Embryonic facial prominence (tissue), 1 donor: ENCODE data around the gene BTF3.
A peak's percentile ranks its signal among the peaks of the same experiment; 100 is the strongest.
"Not testable (repeated sequence)": the region's sequence is repeated elsewhere in the genome, so short reads cannot be mapped to it uniquely, and the experiment has no call there.

ENCODE experiments used
- DNase-seq: peaks from one replicate; pipeline ENCODE4 v3.0.0-alpha.2; 2016; ENCODE audit errors: extremely low spot score

The BTF3 gene

DNA sequence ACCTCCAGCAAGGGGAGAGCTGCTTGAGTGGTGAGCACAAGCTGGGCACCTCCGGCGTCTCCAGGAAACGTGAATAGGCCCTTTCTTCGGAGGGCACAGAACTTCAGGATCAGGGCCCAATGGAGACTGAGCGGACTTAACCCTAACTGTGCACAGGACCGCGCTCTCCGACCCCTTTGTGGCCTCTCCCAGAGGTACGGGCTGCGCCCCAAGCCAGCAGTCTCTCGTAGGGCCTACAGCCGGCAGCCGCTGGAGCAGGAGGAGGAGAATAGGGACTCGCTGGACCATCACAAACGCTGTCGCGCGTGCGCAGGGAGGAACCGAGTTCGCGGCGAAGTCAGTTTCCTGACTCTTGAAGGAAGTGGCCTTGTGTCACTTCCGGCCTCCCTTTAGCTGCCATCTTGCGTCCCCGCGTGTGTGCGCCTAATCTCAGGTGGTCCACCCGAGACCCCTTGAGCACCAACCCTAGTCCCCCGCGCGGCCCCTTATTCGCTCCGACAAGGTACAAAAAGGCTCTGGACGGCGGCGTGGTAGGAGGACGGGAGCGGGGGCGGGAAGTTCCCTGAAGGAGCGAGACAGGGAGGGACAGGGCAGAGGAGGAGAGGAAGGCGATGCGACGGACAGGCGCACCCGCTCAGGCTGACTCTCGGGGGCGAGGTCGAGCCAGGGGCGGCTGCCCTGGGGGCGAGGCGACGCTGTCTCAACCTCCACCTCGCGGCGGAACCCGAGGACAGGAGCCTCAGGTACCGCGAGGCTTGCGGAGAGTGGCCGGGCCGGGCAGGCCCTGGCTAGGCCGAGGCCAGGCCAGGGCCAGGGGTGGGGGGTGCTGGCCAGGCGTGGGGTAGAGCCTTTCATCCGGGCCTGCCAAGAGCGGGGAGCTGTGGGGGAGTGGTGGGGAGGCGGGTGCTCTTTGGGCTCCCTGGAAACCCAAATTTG is at the start of gene BTF3:
BTF3 (plus strand) TSS at position 386 of the 936 bp plus-strand sequence; CDS start at position 612, 226 bp downstream.
- peak; percentile 96 for DNase-seq

GRCh38 chr5:73448463-73449136 is 49.6 kb upstream of the BTF3 start, which contains the start of gene FOXD1:
Gene FOXD1, minus strand, starts transcription at chr5:73448777. Its CDS starts 415 bp downstream, at chr5:73448362.
- no peak for DNase-seq

- DNase-seq, result no peak
These were observed 48.1 kb upstream of the BTF3 start for GRCh38 chr5:73450137-73450536.

DNA sequence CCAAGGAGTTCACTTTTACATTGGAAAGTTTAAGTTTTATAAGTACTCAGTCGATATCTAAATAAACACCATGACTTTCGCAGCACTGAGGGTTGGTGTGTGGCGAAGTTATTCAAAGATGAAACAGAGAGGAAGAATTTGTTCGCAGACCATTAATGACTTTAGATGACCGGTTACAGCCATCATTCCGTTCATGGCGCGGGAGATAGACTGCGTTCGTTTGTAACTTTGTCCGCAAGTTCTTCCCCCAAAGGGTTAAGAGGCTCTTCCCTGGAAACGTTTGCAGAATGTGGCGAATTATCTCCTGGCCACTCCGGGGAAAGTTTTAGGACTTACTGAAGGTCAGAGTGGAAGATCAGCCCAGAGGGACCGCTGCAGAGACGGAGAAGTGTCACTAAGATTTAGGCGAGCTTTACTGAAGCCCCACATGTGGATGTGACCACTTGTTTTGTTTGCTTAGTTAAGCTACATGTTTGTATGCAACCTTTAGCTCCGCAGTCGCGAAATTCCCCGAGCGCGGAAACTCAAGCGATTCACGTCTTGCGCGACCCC is 47.5 kb upstream of the BTF3 start:
- no peak for DNase-seq

GRCh38 chr5:73451224-73452130 is 46.8 kb upstream of the BTF3 start:
- no peak for DNase-seq

- DNase-seq, result no peak
These were observed 46.0 kb upstream of the BTF3 start for GRCh38 chr5:73452215-73452614.

GRCh38 chr5:73454379-73455036 is 43.7 kb upstream of the BTF3 start:
- no peak for DNase-seq

DNA sequence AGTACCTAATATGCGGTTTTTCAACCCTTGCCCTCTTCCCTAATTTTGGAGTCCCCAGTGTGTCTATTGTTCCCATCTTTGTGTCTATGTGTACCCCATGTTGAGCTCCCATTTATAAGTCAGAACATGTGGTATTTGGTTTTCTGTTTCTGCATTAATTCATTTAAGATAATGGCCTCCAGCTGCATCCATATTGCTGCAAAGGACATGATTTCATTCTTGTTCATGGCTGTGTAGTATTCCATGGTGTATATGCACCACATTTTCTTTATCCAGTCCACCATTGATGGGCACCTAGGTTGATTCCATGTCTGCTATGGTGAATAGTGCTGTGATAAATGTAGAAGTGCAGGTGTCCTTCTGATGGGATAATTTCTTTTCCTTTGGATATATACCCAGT is 41.8 kb upstream of the BTF3 start:
- not testable (repeated sequence) for DNase-seq

GRCh38 chr5:73459366-73459765 is 38.9 kb upstream of the BTF3 start:
- DNase-seq, result no peak

GRCh38 chr5:73460133-73460532 is 38.1 kb upstream of the BTF3 start:
- DNase-seq, result no peak

- DNase-seq, result no peak
These were observed 34.1 kb upstream of the BTF3 start for GRCh38 chr5:73464016-73464745.

DNA sequence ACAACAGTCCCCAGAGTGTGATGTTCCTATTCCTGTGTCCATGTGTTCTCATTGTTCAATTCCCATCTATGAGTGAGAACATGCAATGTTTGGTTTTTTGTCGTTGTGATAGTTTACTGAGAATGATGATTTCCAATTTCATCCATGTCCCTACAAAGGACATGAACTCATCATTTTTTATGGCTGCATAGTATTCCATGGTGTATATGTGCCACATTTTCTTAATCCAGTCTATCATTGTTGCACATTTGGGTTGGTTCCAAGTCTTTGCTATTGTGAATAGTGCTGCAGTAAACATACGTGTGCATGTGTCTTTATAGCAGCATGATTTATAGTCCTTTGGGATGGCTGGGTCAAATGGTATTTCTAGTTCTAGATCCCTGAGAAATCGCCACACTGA is 29.6 kb upstream of the BTF3 start:
- not testable (repeated sequence) for DNase-seq

- no peak for DNase-seq
These were observed 28.4 kb upstream of the BTF3 start for GRCh38 chr5:73469878-73470277.

GRCh38 chr5:73471654-73472053 is 26.6 kb upstream of the BTF3 start:
- DNase-seq, result no peak

GRCh38 chr5:73472116-73472515 is 26.1 kb upstream of the BTF3 start:
- DNase-seq, result no peak

GRCh38 chr5:73480500-73480899 is 17.7 kb upstream of the BTF3 start:
- no peak for DNase-seq

- DNase-seq, result no peak
These were observed 15.7 kb upstream of the BTF3 start for GRCh38 chr5:73482383-73483136.

- DNase-seq, result no peak
These were observed 14.6 kb upstream of the BTF3 start for GRCh38 chr5:73483676-73484075.

DNA sequence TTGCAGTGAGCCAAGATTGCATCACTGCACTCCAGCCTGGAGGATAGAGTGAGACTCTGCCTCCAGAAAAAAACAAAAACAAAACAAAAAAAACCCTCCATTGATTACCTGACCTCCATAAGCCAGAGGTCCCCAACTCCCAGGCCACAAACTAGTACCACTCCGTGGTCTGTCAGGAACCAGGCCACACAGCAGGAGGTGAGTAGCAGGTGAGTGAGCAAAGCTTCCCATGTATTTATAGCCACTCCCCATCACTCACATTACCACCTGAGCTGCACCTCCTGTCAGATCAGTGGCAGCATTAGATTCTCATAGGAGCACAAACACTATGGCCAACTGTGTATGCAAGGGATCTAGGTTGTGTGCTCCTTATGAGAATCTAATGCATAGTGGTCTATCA is 13.7 kb upstream of the BTF3 start:
- DNase-seq, result no peak

DNA sequence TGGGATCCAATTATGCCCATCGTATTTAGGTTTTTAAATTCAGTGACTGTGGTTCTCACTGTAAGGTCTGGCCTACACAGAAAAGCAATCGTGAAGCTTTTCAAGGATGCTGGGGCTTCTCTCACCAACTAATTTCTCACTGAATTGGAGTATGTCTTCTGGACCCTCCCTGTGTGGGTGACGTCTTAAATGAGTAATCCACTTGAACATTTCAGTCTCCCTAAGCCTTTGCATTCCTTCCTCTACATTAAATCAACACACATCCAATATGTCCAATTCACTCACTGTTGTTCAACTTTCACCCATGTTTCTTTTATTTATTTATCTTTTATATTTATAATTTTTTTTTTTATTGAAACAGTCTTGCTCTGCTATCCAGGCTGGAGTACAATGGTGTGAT is 12.5 kb upstream of the BTF3 start:
- DNase-seq, result no peak
